ENCODE measurements around the gene RAPSN. TPM values are rescaled to one million over a fixed set of nuclear protein-coding genes. Genes with fewer than 3 reads are reported as not detected.

RAPSN gene
- total and polyA plus RNA-seq, 2 donors (not counting 3 experiments of a cell fraction or from before 2014, with no cell fraction given) = 0.18 to 1.6 TPM

DNA sequence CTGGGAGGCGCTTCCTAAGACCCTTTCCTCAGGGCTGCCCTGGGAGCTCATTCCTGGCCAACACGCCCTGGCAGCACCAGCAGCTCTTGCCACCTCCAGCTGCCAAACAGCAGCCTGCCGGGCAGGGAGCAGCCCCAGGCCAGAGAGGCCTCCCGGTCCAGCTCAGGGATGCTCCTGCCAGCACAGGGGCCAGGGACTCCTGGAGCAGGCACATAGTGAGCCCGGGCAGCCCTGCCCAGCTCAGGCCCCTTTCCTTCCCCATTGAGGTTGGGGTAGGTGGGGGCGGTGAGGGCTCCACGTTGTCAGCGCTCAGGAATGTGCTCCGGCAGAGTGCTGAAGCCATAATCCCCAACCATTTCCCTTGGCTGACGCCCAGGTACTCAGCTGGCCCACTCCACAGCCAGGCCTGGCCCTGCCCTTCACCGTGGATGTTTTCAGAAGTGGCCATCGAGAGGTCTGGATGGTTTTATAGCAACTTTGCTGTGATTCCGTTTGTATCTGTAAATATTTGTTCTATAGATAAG lies 32.9 kb downstream of the RAPSN start:
- H3K9ac ChIP-seq (replicated peaks; ENCODE audit: extremely low read depth, insufficient read depth, low read length) = peak overlapping the region; percentile 32
- H3K79me2 ChIP-seq (ENCODE audit: control insufficient read depth, insufficient read depth, low read length) = peaks cover 2% of the 10 kb centered on the region
- intact Hi-C loops (cut with micrococcal nuclease) = loop anchor here (1.0 to 10.0 kb wide), 2 partner anchors 10 to 439 kb away; partner anchors contain the start of gene PSMC3
- peak; percentile 99 for FAIRE-seq
- dilution Hi-C loops (cut with MboI; ENCODE audit: extremely low pct_ligation_motif_present, low sequenced_read_pairs) = no loop called here
- no peak overlapping the region for H3K4me3 ChIP-seq (replicated peaks in 1 of 3; ENCODE audit: insufficient read depth in 1 of 3, low read depth in 1 of 3, low read length in 3 of 3)
- no peaks in the 10 kb centered on the region for H3K9me1 ChIP-seq (replicated peaks; ENCODE audit: control insufficient read depth, extremely low read depth, insufficient read depth, low read length)
- H4K20me1 ChIP-seq (replicated peaks; ENCODE audit: control insufficient read depth, extremely low read depth, insufficient read depth, low read length) = no peaks in the 10 kb centered on the region
- peak; percentile 88 for DNase-seq (ENCODE audit: low read depth, low spot score)
- peak overlapping the region; percentile 51 for H3K27ac ChIP-seq (ENCODE audit: insufficient read depth, low read depth, low read length)
- H3K9me3 ChIP-seq (replicated peaks; ENCODE audit: control insufficient read depth, insufficient read depth, low read length) = no peaks in the 10 kb centered on the region
- H3K4me1 ChIP-seq (ENCODE audit: control insufficient read depth, extremely low read depth, insufficient read depth, low read length) = peaks cover 16% of the 10 kb centered on the region
- TF ChIP-seq MYC (IDR thresholded peaks at IDR 0.05; ENCODE audit: low read depth, low read length) (no peak), POLR2AphosphoS5 (IDR thresholded peaks at IDR 0.05; ENCODE audit: insufficient read depth, low read depth, low read length) (peak; percentile 95), JUN (IDR thresholded peaks at IDR 0.05; ENCODE audit: borderline replicate concordance, insufficient read depth, insufficient read length, low read depth) (peak; percentile 63), FOS (IDR thresholded peaks at IDR 0.05; ENCODE audit: borderline replicate concordance, insufficient read depth, low read length) (peak; percentile 53), POLR2A (IDR thresholded peaks at IDR 0.05; ENCODE audit: low read depth, low read length) (peak; percentile 76)
- no peak overlapping the region for H2AFZ ChIP-seq (ENCODE audit: low read depth, low read length)
- ChIA-PET POLR2A (interaction anchor here (1.3 kb wide), 1 partner anchor 10 kb away, joined by 7 read pairs; the partner anchor contains the start of gene PSMC3), CTCF (interaction anchor here (0.8 to 1.6 kb wide), 6 partner anchors 16 to 157 kb away, joined by 3 to 11 read pairs (median 3); no protein-coding TSS in a partner anchor)
- H3K36me3 ChIP-seq (ENCODE audit: control insufficient read depth in 2 of 2, extremely low read depth in 1 of 2, insufficient read depth in 2 of 2, low read length in 2 of 2) = peaks cover 14 to 55% of the 10 kb centered on the region in 2 experiments
- H3K27me3 ChIP-seq (ENCODE audit: control insufficient read depth in 2 of 2, insufficient read depth in 2 of 2, low read length in 2 of 2) = no peaks in the 10 kb centered on the region
- peak overlapping the region; percentile 19 for H3K4me2 ChIP-seq (ENCODE audit: insufficient read depth, low read length)
- TSS peak; percentile 11 for BruUV-seq (replicated peaks)

DNA sequence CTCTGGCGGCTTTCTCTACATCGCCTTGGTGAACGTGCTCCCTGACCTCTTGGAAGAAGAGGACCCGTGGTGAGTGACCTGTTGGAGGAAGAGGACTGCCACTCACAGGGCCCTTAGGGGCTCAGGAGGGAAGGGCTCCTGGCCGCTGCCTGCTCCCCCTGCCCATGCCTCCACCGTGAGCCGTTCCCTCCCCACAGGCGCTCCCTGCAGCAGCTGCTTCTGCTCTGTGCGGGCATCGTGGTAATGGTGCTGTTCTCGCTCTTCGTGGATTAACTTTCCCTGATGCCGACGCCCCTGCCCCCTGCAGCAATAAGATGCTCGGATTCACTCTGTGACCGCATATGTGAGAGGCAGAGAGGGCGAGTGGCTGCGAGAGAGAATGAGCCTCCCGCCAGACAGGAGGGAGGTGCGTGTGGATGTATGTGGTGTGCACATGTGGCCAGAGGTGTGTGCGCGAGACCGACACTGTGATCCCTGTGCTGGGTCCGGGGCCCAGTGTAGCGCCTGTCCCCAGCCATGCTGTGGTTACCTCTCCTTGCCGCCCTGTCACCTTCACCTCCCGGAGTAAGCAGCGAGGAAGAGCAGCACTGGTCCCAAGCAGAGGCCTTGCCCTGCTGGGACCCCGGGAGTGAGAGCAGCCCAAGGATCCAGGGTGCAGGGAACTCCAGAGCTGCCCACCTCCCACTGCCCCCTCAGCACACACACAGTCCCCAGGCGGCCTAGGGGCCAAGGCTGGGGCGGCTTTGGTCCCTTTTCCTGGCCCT lies 33.7 kb downstream of the RAPSN start:
- intact Hi-C loops (cut with micrococcal nuclease) = loop anchor here (10.0 kb wide), 1 partner anchor 440 kb away; no protein-coding TSS in a partner anchor
- Histone ChIP-seq H3K27ac (ENCODE audit: insufficient read depth, low read depth, low read length) (peak overlapping the region; percentile 41), H3K9me3 (replicated peaks; ENCODE audit: control insufficient read depth, insufficient read depth, low read length) (no peaks in the 10 kb centered on the region), H2AFZ (ENCODE audit: low read depth, low read length) (no peak overlapping the region), H3K9me1 (replicated peaks; ENCODE audit: control insufficient read depth, extremely low read depth, insufficient read depth, low read length) (no peaks in the 10 kb centered on the region), H3K9ac (replicated peaks; ENCODE audit: extremely low read depth, insufficient read depth, low read length) (peak overlapping the region; percentile 32), H3K4me3 (replicated peaks in 1 of 3; ENCODE audit: insufficient read depth in 1 of 3, low read depth in 1 of 3, low read length in 3 of 3) (no peak overlapping the region), H3K27me3 (ENCODE audit: control insufficient read depth in 2 of 2, insufficient read depth in 2 of 2, low read length in 2 of 2) (no peaks in the 10 kb centered on the region), H3K79me2 (ENCODE audit: control insufficient read depth, insufficient read depth, low read length) (peaks cover 10% of the 10 kb centered on the region), H3K4me1 (ENCODE audit: control insufficient read depth, extremely low read depth, insufficient read depth, low read length) (peaks cover 23% of the 10 kb centered on the region), H3K36me3 (ENCODE audit: control insufficient read depth in 2 of 2, extremely low read depth in 1 of 2, insufficient read depth in 2 of 2, low read length in 2 of 2) (peaks cover 15 to 56% of the 10 kb centered on the region in 2 experiments), H3K4me2 (ENCODE audit: insufficient read depth, low read length) (no peak overlapping the region), H4K20me1 (replicated peaks; ENCODE audit: control insufficient read depth, extremely low read depth, insufficient read depth, low read length) (no peaks in the 10 kb centered on the region)
- TF ChIP-seq JUN (IDR thresholded peaks at IDR 0.05; ENCODE audit: borderline replicate concordance, insufficient read depth, insufficient read length, low read depth) = no peak
- FAIRE-seq = no peak
- POLR2A ChIA-PET = interaction anchor here (1.3 kb wide), 1 partner anchor 11 kb away, joined by 7 read pairs; the partner anchor contains the start of gene PSMC3
- no TSS peak for BruUV-seq (replicated peaks)
- dilution Hi-C loops (cut with MboI; ENCODE audit: extremely low pct_ligation_motif_present, low sequenced_read_pairs) = no loop called here
- CTCF ChIA-PET = interaction anchor here (0.8 to 1.6 kb wide), 5 partner anchors 16 to 156 kb away, joined by 3 to 11 read pairs (median 3); no protein-coding TSS in a partner anchor
- no peak for DNase-seq (ENCODE audit: low read depth, low spot score)

Data from endothelial cell of umbilical vein (primary cell).